Amniotic epithelial cell (primary cell): ENCODE data around the gene CALHM1.
A peak's percentile ranks its signal among the peaks of the same experiment; 100 is the strongest.
"Not testable (repeated sequence)": the region's sequence is repeated elsewhere in the genome, so short reads cannot be mapped to it uniquely, and the experiment has no call there.

Experiments
- DNase-seq: peaks from one replicate; pipeline ENCODE4 v3.0.0-alpha.2; 2010; ENCODE audit warnings: low read depth

Gene CALHM1

DNA sequence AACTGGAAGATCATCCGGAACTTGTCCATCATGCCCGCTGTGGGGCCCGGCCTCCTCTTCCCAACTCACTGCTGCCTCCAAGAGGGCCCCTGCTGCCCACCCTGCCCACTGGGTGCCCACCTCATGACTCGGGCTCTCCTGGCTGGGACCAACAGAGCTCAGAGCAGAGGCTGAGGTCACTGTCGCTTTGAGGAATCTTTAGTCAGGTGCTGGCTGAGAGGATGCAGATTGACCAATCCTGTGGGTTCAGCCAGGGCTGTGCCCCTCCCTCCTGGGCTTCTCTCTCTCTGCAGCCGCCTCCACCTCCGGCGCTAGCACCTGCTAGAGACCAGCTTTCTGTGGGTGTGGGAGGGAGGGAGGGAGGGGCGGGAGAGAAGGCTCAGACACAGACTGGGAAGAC lies at the start of gene CALHM1:
CALHM1 (minus strand) TSS at position 181 of the 400 bp plus-strand sequence; CDS start at position 32, 149 bp downstream.
- DNase-seq = no peak

- no peak for DNase-seq
Observed at GRCh38 chr10:103507235-103508191, 48.8 kb upstream of the CALHM1 start.

DNA sequence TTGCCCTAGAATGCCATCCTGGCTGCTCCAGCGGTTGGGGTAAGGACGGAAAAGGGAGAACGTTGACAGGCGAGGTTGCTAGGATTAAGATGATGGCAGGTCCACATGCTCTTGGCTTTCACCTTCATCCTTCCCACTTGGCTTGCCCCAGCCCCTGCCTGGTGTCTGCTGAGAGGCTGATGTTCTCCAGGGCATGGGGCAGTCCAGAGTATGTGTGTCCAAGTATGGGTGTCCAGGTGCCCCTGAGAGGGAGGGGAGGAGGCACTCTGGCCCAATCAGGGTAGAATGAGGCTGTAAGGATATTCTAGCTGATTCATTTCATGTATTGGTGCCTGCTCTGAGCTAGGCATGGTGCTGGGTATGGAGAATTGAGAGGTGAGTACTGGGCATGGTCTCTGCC lies 47.4 kb upstream of the CALHM1 start:
- no peak for DNase-seq

DNA sequence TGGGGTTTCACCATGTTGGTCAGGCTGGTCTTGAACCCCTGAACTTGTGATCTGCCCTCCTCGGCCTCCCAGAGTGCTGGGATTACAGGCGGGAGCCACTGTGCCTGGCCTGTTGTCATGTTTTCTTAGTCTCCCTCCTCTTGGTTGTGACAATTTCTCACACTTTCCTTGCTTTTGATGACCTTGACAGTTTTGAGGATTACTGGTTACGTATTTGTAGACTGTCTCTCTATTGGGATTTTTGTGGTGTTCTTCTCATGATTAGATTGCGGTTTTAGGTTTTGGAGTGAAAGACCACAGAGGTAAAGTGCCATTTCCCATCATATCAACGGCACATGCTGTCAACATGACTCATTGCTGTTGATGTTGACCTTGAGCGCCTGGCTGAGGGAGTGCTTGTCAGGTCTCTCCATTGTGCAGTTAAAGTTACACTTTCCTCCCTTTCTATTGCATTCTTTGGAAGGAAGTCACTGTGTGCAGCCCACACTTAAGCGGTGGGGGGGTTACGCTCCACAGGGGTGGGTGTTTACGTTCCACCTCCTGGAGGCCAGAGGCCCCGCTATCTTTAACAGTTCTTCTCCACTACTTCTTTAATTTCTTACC lies 45.6 kb upstream of the CALHM1 start:
- peak; percentile 99 for DNase-seq

DNA sequence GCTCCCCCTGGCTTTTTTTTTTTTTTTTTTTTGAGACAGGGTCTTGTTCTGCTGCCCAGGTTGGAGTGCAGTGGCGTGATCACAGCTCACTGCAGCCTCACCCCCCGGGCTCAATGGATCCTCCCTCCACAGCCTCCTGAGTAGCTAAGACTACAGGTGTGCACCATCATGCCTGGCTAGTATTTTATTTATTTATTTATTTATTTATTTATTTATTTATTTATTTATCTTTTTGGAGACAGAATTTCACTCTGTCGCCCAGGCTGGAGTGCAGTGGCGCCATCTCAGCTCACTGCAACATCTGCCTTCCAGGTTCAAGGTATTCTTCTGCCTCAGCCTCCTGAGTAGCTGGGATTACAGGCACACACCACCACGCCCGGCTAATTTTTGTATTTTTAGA lies 45.1 kb upstream of the CALHM1 start:
- not testable (repeated sequence) for DNase-seq

- no peak for DNase-seq
Observed at GRCh38 chr10:103502849-103503660, 44.4 kb upstream of the CALHM1 start.

GRCh38 chr10:103501186-103501585 lies 42.5 kb upstream of the CALHM1 start:
- no peak for DNase-seq

DNA sequence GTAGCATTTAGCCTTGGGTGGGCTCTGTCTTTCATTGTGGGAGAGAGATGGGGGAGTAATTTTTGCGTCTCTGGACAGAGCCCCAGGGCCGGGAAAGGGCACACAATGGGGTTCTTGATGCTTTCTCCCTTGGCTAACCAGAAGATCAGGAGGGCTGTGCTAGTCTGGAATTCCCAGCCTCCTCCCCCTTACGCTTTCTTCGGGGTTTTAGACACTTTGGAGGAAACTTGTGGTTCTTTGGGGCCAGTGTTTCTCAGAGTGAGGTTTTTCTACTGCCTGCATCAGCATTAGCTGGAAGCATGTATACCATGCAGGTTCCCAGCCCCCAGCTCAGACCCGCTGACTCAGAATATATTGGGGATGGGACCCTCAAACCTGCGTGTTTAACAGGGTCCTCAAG lies 41.8 kb upstream of the CALHM1 start:
- DNase-seq = no peak

- DNase-seq = peak; percentile 36
Observed at GRCh38 chr10:103499881-103500280, 41.2 kb upstream of the CALHM1 start.

GRCh38 chr10:103498936-103499638 lies 40.4 kb upstream of the CALHM1 start:
- DNase-seq = no peak

DNA sequence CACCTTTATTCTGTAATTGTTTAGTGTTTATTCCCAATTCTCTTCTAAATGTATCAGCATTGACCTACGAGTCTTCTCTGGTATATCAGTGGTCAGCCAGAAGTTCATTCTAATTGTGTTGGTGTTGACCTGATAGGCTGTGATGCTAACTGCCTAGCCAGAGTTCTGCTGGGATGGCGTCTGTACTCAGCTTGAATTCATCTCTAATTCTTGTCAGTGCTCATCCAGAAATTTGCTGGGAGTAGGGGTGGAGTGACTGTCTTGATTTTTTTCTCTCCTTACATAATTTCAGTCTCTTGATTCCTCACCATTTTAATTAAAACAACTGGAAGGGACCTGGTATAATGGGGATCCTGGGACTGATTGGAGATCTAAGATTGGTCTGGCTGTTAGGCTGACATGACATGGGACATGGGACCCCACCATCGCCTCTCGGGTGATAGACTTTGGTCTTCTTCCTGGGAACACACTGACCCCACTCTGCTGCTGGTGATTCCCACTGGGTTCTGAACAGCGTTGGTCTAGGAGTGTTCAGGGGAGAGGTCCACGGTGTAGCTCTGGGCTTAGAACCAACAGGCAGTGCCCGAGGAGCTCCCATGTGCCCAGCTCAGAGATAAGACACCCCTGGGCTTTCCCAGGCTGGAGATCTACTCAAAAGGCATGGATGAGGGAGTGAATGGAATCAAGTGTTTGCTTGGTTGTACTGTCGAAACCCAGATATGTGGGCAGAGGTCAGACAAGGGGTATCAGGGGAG lies 38.6 kb upstream of the CALHM1 start:
- no peak for DNase-seq

DNA sequence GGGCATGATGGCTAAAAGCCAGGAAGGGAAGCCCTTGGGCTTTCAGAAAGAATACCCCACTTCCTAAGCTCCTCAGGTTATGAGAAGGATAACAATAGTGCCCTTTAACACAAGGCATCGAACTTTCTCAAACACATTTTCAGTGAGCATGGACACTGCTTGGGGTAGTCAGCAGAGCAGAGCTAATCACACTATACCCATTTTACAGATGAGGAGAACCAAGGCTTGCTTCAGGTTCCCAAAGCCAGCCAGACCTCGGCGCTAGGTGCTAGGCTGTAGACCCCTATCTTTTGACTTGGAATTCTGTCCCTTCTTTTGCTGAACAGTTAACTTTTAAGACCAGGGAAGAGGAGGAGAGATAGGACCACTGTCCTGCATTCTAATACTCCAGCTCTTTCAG lies 36.6 kb upstream of the CALHM1 start:
- DNase-seq = no peak

- no peak for DNase-seq
Observed at GRCh38 chr10:103493916-103494877, 35.5 kb upstream of the CALHM1 start.

GRCh38 chr10:103493362-103493915 lies 34.7 kb upstream of the CALHM1 start, which contains the start of gene NEURL1:
Gene NEURL1 (plus strand): TSS chr10:103493705. CDS start chr10:103494388, 683 bp downstream.
- no peak for DNase-seq

DNA sequence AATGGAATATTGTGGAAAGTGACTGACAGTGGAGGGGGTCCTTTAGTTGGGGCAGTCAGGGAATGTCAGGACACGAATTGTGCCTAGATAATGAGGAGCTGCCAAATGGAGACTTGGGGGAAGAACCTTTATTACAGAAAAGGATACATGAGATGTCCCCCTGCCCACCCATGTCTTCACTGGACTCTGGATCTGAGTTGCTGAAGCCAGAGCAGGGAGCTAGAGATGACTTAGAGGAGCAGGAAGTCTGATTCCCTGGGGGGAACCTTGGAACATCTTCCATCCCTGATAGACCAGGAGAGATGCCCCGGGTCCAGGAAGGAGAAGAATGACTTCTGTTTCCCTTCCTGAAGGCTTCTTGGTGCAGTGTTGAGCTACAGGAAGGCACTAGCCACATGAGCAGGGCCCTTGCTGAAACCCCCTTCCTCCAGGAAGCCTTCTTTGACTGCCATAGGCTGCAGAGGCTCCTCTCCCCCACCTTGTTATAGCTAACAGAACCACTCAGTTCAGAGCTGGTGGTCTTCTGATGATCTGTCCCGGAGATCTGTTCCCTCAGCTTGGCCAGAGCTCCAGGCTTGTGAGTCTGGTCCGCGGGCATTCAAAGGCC lies 34.1 kb upstream of the CALHM1 start:
- DNase-seq = no peak

DNA sequence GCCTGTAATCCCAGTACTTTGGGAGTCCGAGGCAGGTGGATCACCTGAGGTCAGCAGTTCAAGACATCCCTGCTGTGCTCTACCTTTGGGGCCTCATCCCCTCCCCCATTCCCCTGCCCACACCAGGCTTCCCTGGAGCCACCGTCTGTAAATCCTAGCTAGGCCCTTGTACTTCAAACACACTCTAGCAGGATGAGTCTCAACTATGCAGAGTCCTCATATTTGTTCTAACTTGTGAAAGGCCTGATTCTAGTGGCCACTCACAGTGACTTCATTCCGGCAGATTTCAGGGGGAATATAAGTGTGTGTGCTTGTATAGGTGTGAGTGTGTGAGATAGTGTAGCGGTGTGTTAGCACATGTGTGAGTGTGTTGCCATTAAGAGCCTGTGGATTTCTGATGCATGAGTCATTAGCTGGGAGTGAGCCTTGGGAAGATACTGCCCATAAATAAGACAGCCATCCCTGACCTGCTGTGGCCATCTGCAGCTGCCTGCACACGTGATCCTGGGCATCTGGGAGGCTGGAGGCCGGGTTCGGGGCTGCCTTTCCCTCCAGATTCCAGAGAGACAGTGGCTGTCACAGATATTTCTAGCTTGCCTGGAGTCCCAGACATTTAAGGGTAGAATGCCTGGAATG lies 33.1 kb upstream of the CALHM1 start:
- peak; percentile 98 for DNase-seq

GRCh38 chr10:103490986-103491314 lies 32.2 kb upstream of the CALHM1 start:
- no peak for DNase-seq

GRCh38 chr10:103487410-103487708 lies 28.7 kb upstream of the CALHM1 start:
- no peak for DNase-seq
